GM12878 (cell line): Measurements from ENCODE around the gene KIF5C. TPM values are rescaled to one million over a fixed set of nuclear protein-coding genes. Genes with fewer than 3 reads are reported as not detected.

ENCODE experiments used
- ATAC-seq: fragments of 200-7000 bp; cut with Tn5 transposase; 3 replicates; pipeline ENCODE4 v1.9.1; 2020; ENCODE audit warnings: mild to moderate bottlenecking, moderate library complexity
- BruUV-seq: library from RNA; stranded (reverse); fragments of 400-500 nt; replicated peaks from 2 replicates; lab custom pipeline; 2021; lab: Mats Ljungman, UMichigan
- CTCF ChIA-PET: fragments of 300-600 bp; sonication (Branson Sonifier 250); formaldehyde crosslinking; extraction: SDS; loops from one replicate; lab custom pipeline; 2021; ENCODE audit warnings: inconsistent platforms; lab: Yijun Ruan, JAX
- POLR2A ChIA-PET: fragments of 350-600 bp; formaldehyde crosslinking; extraction: SDS; loops from one replicate; lab custom pipeline; 2021; ENCODE audit warnings: inconsistent platforms; lab: Charles Lee
- RAD21 ChIA-PET: fragments of 300-600 bp; sonication (Branson Sonifier 250); formaldehyde crosslinking; loops from one replicate; lab custom pipeline; 2023; ENCODE audit warnings: antibody characterized with exemption; ENCODE audit not compliant: unreplicated experiment; lab: Charles Lee
- SMC1A ChIA-PET: fragments of 300-600 bp; sonication (Branson Sonifier 250); formaldehyde crosslinking; loops from one replicate; lab custom pipeline; 2023; ENCODE audit not compliant: unreplicated experiment, uncharacterized antibody; lab: Charles Lee
- DNase-seq: peaks from one replicate; pipeline ENCODE4 v3.0.0-alpha.2; 2011; ENCODE audit warnings: low read depth, low spot score
- FAIRE-seq: peaks from 3 replicates; lab custom pipeline; 2011; peaks lifted over from hg19 to GRCh38; lab: Jason Lieb, UNC
- H2AFZ ChIP-seq: 2 replicates; pipeline ENCODE4 v1.6.0; 2011; ENCODE audit warnings: low read depth, low read length, control low read depth; ENCODE audit not compliant: control insufficient read depth
- H3K27ac ChIP-seq: 2 replicates; pipeline ENCODE4 v1.5.1; 2011; ENCODE audit warnings: control low read depth; ENCODE audit not compliant: control insufficient read depth, insufficient read depth
- H3K27me3 ChIP-seq, 2 experiments: replicated peaks in 1 of 2; 2 replicates each; pipeline versions ENCODE4 v1.6.0 to v1.6.1; 2011; ENCODE audit warnings: low read length in 1 of 2; ENCODE audit not compliant: control insufficient read depth in 2 of 2, insufficient read depth in 2 of 2
- H3K36me3 ChIP-seq, 2 experiments: 2 replicates each; pipeline ENCODE4 v1.5.1; 2011; ENCODE audit warnings: low read length in 1 of 2; ENCODE audit not compliant: control insufficient read depth in 2 of 2, insufficient read depth in 2 of 2
- H3K4me1 ChIP-seq: 2 replicates; pipeline ENCODE4 v1.6.1; 2011; ENCODE audit warnings: mild to moderate bottlenecking, low read length, moderate library complexity, mixed read lengths; ENCODE audit not compliant: control insufficient read depth, insufficient read depth
- H3K4me2 ChIP-seq: 2 replicates; pipeline ENCODE4 v1.6.0; 2011; ENCODE audit warnings: control low read depth; ENCODE audit not compliant: control insufficient read depth, insufficient read depth
- H3K4me3 ChIP-seq: fragments of 200-600 bp; sonication (generic); 2 replicates; pipeline ENCODE4 v1.5.1; 2016
- H3K79me2 ChIP-seq: 2 replicates; pipeline ENCODE4 v1.6.0; 2011; ENCODE audit warnings: low read length; ENCODE audit not compliant: control insufficient read depth, insufficient read depth
- H3K9ac ChIP-seq: 2 replicates; pipeline ENCODE4 v1.8.0; 2011; ENCODE audit warnings: low read length, control low read depth, mixed read lengths; ENCODE audit not compliant: control insufficient read depth, insufficient read depth
- H3K9me3 ChIP-seq: replicated peaks from 3 replicates; pipeline ENCODE4 v1.5.1; 2011; ENCODE audit warnings: mild to moderate bottlenecking, low read length; ENCODE audit not compliant: control insufficient read depth, insufficient read depth
- H4K20me1 ChIP-seq: 2 replicates; pipeline ENCODE4 v1.6.0; 2011; ENCODE audit not compliant: control insufficient read depth, insufficient read depth
- E4F1 ChIP-seq: fragments of 450-650 bp; IDR thresholded peaks from 2 replicates; pipeline ENCODE4 v1.6.1; 2018; ENCODE audit warnings: borderline replicate concordance, mild to moderate bottlenecking; ENCODE audit not compliant: partially characterized antibody
- WGBS: methylation state at CpG from one replicate; pipeline ENCODE4 v1.1.6; 2016; ENCODE audit warnings: low lambda C conversion rate; ENCODE audit not compliant: insufficient replicate concordance, insufficient coverage; ENCODE audit errors: missing lambda C conversion rate; 5-methylcytosine and 5-hydroxymethylcytosine counted together
- in situ Hi-C: fragments of 300-500 bp; cut with MboI; formaldehyde crosslinking; loops from 9 replicates; pipeline ENCODE4 v1.14.3; 2018; ENCODE audit warnings: mixed read lengths
- intact Hi-C: fragments of 100-400 bp; cut with micrococcal nuclease; formaldehyde crosslinking; loops from one replicate; pipeline ENCODE4 v1.14.2; 2022; ENCODE audit not compliant: unreplicated experiment
- polyA plus RNA-seq, 11 experiments: library from polyadenylated mRNA; depleted of rRNA in 4 of 11; unstranded in 6 of 11; stranded (reverse) in 5 of 11; fragments of >200 nt; fragmentation: Nextera tagmentation in 4 of 11; fragmentation: Illumina TruSeq in 1 of 11; extraction: Ambion mirVana in 4 of 11; extraction: Trizol in 1 of 11; gene quantifications; 1 replicate in 1 of 11; 2 replicates in 10 of 11; pipeline versions ENCODE4 v1.2.1 to v1.2.3, GENCODE V29; 2011 to 2016; ENCODE audit warnings: inconsistent platforms in 2 of 11, missing spikeins in 2 of 11, low read depth in 1 of 11
- total RNA-seq, 4 experiments: library from RNA; depleted of rRNA in 3 of 4; stranded (reverse); fragments of >200 nt in 3 of 4; fragmentation: Illumina TruSeq in 1 of 4; extraction: Trizol in 1 of 4; gene quantifications; 2 replicates each; pipeline versions ENCODE4 v1.2.1 to v1.2.3, GENCODE V29; 2013 to 2021

The KIF5C gene
- total and polyA plus RNA-seq, 10 of the 15 experiments (the other 5 are each of a cell fraction or from before 2014, with no cell fraction given) = 0.08 to 0.49 (median 0.24) TPM

GRCh38 chr2:149000158-149000938 lies 125.3 kb downstream of the KIF5C start:
- in situ Hi-C loops = no loop called here

More at GRCh38 chr2:149000158-149000938, 125.3 kb downstream of the KIF5C start:
- intact Hi-C loops = no loop called here
- ATAC-seq = no peak
- no peak overlapping the region for H3K4me3 ChIP-seq
- TF ChIP-seq E4F1 = no peak
- TF ChIP-seq, all 136 proteins: peak for 0
- RAD21 ChIA-PET = no interaction called here
- SMC1A ChIA-PET = no interaction called here
- H3K4me1 ChIP-seq = peaks cover 4% of the 10 kb centered on the region; the same call in 1 of the 2 replicates
- POLR2A ChIA-PET = no interaction called here
- no peaks in the 10 kb centered on the region for H3K79me2 ChIP-seq
- H3K36me3 ChIP-seq = no peaks in the 10 kb centered on the region
- no peaks in the 10 kb centered on the region for H3K9me3 ChIP-seq
- CTCF ChIA-PET = interaction anchor here (1.3 kb wide), 1 partner anchor 10 kb away, joined by 4 read pairs; no protein-coding TSS in a partner anchor
- no peak for DNase-seq
- H3K27ac ChIP-seq = no peak overlapping the region
- no peak overlapping the region for H2AFZ ChIP-seq
- no peaks in the 10 kb centered on the region for H4K20me1 ChIP-seq
- no peak overlapping the region for H3K9ac ChIP-seq
- no TSS peak for BruUV-seq
- H3K27me3 ChIP-seq = no peaks in the 10 kb centered on the region
- WGBS = 45% methylated on average over 6 of the region's 6 CpGs
- FAIRE-seq = no peak
- no peak overlapping the region for H3K4me2 ChIP-seq
